LNCAP (cell line): ENCODE results near the gene ZBTB12.

ENCODE experiments used
- CTCF ChIP-seq: fragments of 450-650 bp; IDR thresholded peaks from 2 replicates; pipeline ENCODE4 v1.5.1; 2017; ENCODE audit warnings: mild to moderate bottlenecking

The ZBTB12 gene

GRCh38 chr6:31878222-31878621 lies 23.7 kb downstream of the ZBTB12 start:
- TF ChIP-seq CTCF, result no peak

GRCh38 chr6:31877651-31878161 lies 24.2 kb downstream of the ZBTB12 start:
- no peak for TF ChIP-seq CTCF

- no peak for TF ChIP-seq CTCF
Observed at GRCh38 chr6:31877125-31877650, 24.7 kb downstream of the ZBTB12 start.

- TF ChIP-seq CTCF, result no peak
Observed at GRCh38 chr6:31876357-31876756, 25.5 kb downstream of the ZBTB12 start.

GRCh38 chr6:31875877-31876276 lies 26.0 kb downstream of the ZBTB12 start:
- TF ChIP-seq CTCF, result no peak

GRCh38 chr6:31874836-31875572 lies 26.9 kb downstream of the ZBTB12 start:
- no peak for TF ChIP-seq CTCF

- no peak for TF ChIP-seq CTCF
Observed at GRCh38 chr6:31874084-31874670, 27.7 kb downstream of the ZBTB12 start.
